Measurements from ENCODE around the gene CSE1L.

The CSE1L gene

DNA sequence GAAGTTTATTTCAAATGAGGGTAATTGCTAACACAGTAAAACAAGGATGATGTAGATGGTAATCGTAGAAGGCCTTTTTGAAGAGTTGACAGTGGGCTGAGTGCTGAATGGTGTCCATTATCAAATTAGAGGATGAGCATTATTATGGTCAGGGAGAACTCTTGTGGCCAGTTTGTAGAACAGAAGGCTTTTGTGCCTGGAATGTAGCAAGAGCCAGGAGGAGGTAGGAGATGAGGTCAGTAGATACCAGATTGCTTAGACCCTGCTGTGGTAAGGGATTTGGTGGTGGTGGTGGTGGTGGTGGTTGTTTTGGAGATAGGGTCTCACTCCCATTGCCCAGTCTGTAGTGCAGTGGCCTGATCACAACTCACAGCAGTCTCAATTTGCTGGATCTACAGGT is 6.2 kb downstream of the CSE1L start:
- peaks cover 100% of the 10 kb centered on the region for H3K79me2 ChIP-seq (ENCODE audit: insufficient read depth, low read length)
- peaks cover 70% of the 10 kb centered on the region for H4K20me1 ChIP-seq (ENCODE audit: low read depth, low read length)
- no peaks in the 10 kb centered on the region for H3F3A ChIP-seq (ENCODE audit: insufficient read depth)
- no peak overlapping the region for H3K4me3 ChIP-seq (ENCODE audit: insufficient read depth, low read length, poor library complexity, severe bottlenecking)
- no peaks in the 10 kb centered on the region for H3K9me3 ChIP-seq (ENCODE audit: insufficient read depth, low read length)
- H2AFZ ChIP-seq (ENCODE audit: low read depth, low read length, severe bottlenecking): no peak overlapping the region
- peak overlapping the region; percentile 12 for H3K4me2 ChIP-seq (ENCODE audit: low read depth, low read length, poor library complexity, severe bottlenecking)
- peaks cover 27% of the 10 kb centered on the region for H3K36me3 ChIP-seq (ENCODE audit: low read length)
- H3K27me3 ChIP-seq (ENCODE audit: low read length): no peaks in the 10 kb centered on the region
- TF ChIP-seq EZH2phosphoT487 (conservative IDR thresholded peaks at IDR 0.05; ENCODE audit: low read length): no peak
- TF ChIP-seq, protein P1, sequence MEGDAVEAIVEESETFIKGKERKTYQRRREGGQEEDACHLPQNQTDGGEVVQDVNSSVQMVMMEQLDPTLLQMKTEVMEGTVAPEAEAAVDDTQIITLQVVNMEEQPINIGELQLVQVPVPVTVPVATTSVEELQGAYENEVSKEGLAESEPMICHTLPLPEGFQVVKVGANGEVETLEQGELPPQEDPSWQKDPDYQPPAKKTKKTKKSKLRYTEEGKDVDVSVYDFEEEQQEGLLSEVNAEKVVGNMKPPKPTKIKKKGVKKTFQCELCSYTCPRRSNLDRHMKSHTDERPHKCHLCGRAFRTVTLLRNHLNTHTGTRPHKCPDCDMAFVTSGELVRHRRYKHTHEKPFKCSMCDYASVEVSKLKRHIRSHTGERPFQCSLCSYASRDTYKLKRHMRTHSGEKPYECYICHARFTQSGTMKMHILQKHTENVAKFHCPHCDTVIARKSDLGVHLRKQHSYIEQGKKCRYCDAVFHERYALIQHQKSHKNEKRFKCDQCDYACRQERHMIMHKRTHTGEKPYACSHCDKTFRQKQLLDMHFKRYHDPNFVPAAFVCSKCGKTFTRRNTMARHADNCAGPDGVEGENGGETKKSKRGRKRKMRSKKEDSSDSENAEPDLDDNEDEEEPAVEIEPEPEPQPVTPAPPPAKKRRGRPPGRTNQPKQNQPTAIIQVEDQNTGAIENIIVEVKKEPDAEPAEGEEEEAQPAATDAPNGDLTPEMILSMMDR (IDR thresholded peaks at IDR 0.05; ENCODE audit: insufficient read depth, low read length, poor library complexity, severe bottlenecking): no peak
- no peak overlapping the region for H3K27ac ChIP-seq (ENCODE audit: low read depth, low read length)
- no peak overlapping the region for H3K9ac ChIP-seq (ENCODE audit: low read length)
- no peaks in the 10 kb centered on the region for H3K9me2 ChIP-seq (replicated peaks; ENCODE audit: insufficient read depth, low read length)

DNA sequence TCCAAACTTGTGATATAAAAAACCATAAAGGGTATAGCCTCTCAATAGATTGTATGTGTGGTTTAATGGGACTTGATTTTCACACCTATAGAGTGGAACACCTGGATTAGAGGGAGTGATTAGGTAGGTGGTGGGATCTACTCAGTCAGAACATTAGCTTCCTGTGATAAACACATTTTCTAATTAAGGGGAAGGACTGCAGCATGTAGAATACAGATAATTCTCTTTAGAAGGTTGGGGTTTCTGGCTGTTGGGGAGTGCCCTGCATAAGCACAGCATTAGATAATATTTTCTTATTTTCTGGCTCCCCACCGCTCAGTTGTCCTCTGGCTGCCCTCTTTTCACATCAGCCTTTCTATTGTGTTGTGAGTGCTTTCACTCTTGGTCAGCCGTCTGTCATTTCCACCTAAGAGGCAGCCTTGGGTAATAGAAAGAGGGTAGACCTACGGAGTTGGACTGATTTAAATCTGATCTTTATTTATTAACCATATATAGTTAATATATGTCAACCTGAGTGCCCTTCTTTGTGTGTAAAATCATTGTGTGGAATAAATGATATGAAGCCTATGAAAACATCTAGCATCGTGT is 8.0 kb downstream of the CSE1L start:
- Histone ChIP-seq H3K9me3 (ENCODE audit: insufficient read depth, low read length) (no peaks in the 10 kb centered on the region), H3K79me2 (ENCODE audit: insufficient read depth, low read length) (peaks cover 100% of the 10 kb centered on the region), H2AFZ (ENCODE audit: low read depth, low read length, severe bottlenecking) (no peak overlapping the region), H3K9me2 (replicated peaks; ENCODE audit: insufficient read depth, low read length) (no peaks in the 10 kb centered on the region), H3K27me3 (ENCODE audit: low read length) (no peaks in the 10 kb centered on the region), H3K4me2 (ENCODE audit: low read depth, low read length, poor library complexity, severe bottlenecking) (peak overlapping the region; percentile 25), H3K36me3 (ENCODE audit: low read length) (peaks cover 25% of the 10 kb centered on the region; the same call in 1 of the 2 replicates), H3K9ac (ENCODE audit: low read length) (no peak overlapping the region), H3F3A (ENCODE audit: insufficient read depth) (peaks cover 2% of the 10 kb centered on the region; the same call in 1 of the 2 replicates), H3K27ac (ENCODE audit: low read depth, low read length) (no peak overlapping the region), H4K20me1 (ENCODE audit: low read depth, low read length) (peaks cover 66% of the 10 kb centered on the region), H3K4me3 (ENCODE audit: insufficient read depth, low read length, poor library complexity, severe bottlenecking) (no peak overlapping the region)
- no peak for TF ChIP-seq EZH2phosphoT487 (conservative IDR thresholded peaks at IDR 0.05; ENCODE audit: low read length)
- TF ChIP-seq, protein P1 (IDR thresholded peaks at IDR 0.05; ENCODE audit: insufficient read depth, low read length, poor library complexity, severe bottlenecking): no peak

DNA sequence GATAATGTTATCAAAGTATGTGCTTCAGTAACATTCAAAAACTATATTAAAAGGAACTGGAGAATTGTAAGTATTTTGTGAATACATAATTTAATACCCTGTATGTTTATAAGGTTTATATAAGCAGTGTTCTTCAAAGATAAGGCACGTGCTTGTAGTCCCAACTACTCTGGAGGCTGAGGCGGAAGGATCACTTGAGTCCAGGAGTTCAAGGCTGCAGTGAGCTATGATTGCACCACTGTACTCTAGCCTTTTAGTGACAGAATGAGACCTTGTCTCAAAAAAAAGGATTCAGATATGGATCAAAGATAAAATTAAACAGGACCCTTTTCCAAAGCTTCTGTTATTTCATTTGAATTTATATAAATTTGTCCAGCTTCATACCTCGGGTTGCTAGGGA is 17.2 kb downstream of the CSE1L start:
- Histone ChIP-seq H3K27me3 (ENCODE audit: low read length) (no peaks in the 10 kb centered on the region), H3K36me3 (ENCODE audit: low read length) (peaks cover 46% of the 10 kb centered on the region), H2AFZ (ENCODE audit: low read depth, low read length, severe bottlenecking) (no peak overlapping the region), H3K27ac (ENCODE audit: low read depth, low read length) (no peak overlapping the region), H3K4me3 (ENCODE audit: insufficient read depth, low read length, poor library complexity, severe bottlenecking) (no peak overlapping the region), H3K9me3 (ENCODE audit: insufficient read depth, low read length) (no peaks in the 10 kb centered on the region), H3K79me2 (ENCODE audit: insufficient read depth, low read length) (peaks cover 69% of the 10 kb centered on the region), H3K9me2 (replicated peaks; ENCODE audit: insufficient read depth, low read length) (no peaks in the 10 kb centered on the region), H3F3A (ENCODE audit: insufficient read depth) (peaks cover 20% of the 10 kb centered on the region; the same call in 1 of the 2 replicates), H3K4me2 (ENCODE audit: low read depth, low read length, poor library complexity, severe bottlenecking) (no peak overlapping the region), H3K9ac (ENCODE audit: low read length) (no peak overlapping the region), H4K20me1 (ENCODE audit: low read depth, low read length) (peaks cover 25% of the 10 kb centered on the region)
- TF ChIP-seq, protein P1 (IDR thresholded peaks at IDR 0.05; ENCODE audit: insufficient read depth, low read length, poor library complexity, severe bottlenecking): no peak
- no peak for TF ChIP-seq EZH2phosphoT487 (conservative IDR thresholded peaks at IDR 0.05; ENCODE audit: low read length)
